HL-60 (cell line): Measurements from ENCODE around the gene NTN4.

ENCODE experiments used
- DNase-seq, 2 experiments: peaks; one replicate each; pipeline ENCODE4 v3.0.0-alpha.2; 2010 to 2020; ENCODE audit warnings: low read depth in 1 of 2, low spot score in 1 of 2
- H3K27ac ChIP-seq: fragments of 250-450 bp; sonication (Bioruptor Pico); replicated peaks from 2 replicates; pipeline ENCODE4 v1.5.1; 2020; ENCODE audit warnings: mild to moderate bottlenecking, moderate library complexity
- H3K27me3 ChIP-seq: fragments of 250-450 bp; sonication (Bioruptor Pico); 2 replicates; pipeline ENCODE4 v1.5.1; 2021; ENCODE audit warnings: mild to moderate bottlenecking, moderate library complexity; ENCODE audit not compliant: insufficient read depth, poor library complexity, severe bottlenecking
- H3K4me3 ChIP-seq: replicated peaks from 2 replicates; pipeline ENCODE4 v1.5.1; 2011; ENCODE audit warnings: mild to moderate bottlenecking, control low read depth, low read length; ENCODE audit not compliant: insufficient read depth
- CTCF ChIP-seq: IDR thresholded peaks from one replicate; pipeline ENCODE4 v1.5.1; 2011; ENCODE audit warnings: low read length, control low read depth, inconsistent platforms; ENCODE audit not compliant: insufficient read depth
- GABPA ChIP-seq: IDR thresholded peaks from 2 replicates; pipeline ENCODE4 v1.6.1; 2012; ENCODE audit warnings: low read depth
- POLR2AphosphoS5 ChIP-seq: IDR thresholded peaks from 2 replicates; pipeline ENCODE4 v1.6.1; 2012; ENCODE audit warnings: low read depth
- REST ChIP-seq: IDR thresholded peaks from 2 replicates; pipeline ENCODE4 v1.6.1; 2012; ENCODE audit warnings: low read depth; ENCODE audit not compliant: insufficient replicate concordance
- SPI1 ChIP-seq: IDR thresholded peaks from 2 replicates; pipeline ENCODE4 v1.6.1; 2012; ENCODE audit warnings: low read depth, mild to moderate bottlenecking, borderline replicate concordance

NTN4 gene

DNA sequence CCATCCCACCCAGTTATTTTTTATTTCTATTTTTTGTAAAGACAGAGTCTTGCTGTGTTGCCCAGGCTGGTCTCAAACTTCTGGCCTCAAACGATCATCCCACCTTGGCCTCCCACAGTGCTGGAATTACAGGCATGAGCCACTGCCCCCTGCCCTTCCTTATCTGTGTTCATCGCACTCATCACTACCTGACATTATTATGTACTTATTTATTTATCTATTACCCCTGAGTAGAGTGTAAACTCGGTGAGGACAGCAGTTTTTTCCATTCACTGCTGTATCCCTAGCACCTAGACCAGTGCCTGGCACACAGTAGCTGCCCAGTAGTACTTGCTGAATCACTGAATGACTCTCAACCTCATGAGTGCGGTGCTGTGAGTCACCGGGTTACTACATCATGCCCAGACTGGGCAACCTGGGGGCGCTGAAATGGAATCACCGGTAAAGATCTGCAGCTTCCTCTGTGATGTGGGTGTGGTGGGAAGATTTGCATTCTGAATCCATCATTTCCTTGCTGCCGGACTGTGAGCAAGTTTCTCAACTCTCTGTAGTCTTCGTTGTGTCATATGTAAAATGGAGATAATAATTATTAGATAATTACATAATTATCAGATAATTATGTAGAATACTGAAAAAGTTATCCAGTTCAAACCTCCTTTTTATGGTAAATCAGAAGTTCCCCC, 157.4 kb downstream of the NTN4 start:
- no peaks in the 10 kb centered on the region for H3K27me3 ChIP-seq
- H3K4me3 ChIP-seq, result no peak overlapping the region
- DNase-seq, result peak; percentile 9 to 25
- H3K27ac ChIP-seq, result no peak overlapping the region
- TF ChIP-seq CTCF (no peak), REST (no peak), POLR2AphosphoS5 (no peak), SPI1 (no peak), GABPA (no peak)

GRCh38 chr12:95630496-95630895, 160.1 kb downstream of the NTN4 start:
- DNase-seq, result no peak
- TF ChIP-seq POLR2AphosphoS5, result no peak
- no peak for TF ChIP-seq REST
- no peak for TF ChIP-seq SPI1
- no peak for TF ChIP-seq GABPA
- no peak for TF ChIP-seq CTCF
- Histone ChIP-seq H3K27me3 (no peaks in the 10 kb centered on the region), H3K4me3 (no peak overlapping the region), H3K27ac (no peak overlapping the region)

- no peak for DNase-seq
- H3K4me3 ChIP-seq, result no peak overlapping the region
- no peaks in the 10 kb centered on the region for H3K27me3 ChIP-seq
- TF ChIP-seq SPI1, result no peak
- TF ChIP-seq GABPA, result no peak
- no peak overlapping the region for H3K27ac ChIP-seq
These were observed 161.2 kb downstream of the NTN4 start for GRCh38 chr12:95629392-95629791.

DNA sequence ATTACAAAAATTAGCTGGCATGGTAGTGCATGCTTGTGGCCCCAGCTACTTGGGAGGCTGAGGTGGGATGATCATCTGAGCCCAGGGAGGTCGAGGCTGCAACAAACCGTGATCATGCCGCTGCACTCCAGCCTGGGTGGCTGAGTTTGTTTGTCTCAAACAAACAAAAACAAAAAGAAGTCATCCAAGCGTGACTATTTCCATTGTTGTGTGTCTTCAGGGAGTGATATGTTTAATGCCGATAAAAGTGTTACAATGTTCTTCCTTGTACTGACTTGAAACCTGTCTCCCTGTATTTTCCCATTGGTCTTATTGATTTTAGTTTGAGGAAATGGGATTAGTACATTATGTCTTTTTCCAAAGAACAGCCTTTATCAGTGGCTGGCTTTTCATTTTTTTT, 163.7 kb downstream of the NTN4 start:
- no peak overlapping the region for H3K27ac ChIP-seq
- H3K27me3 ChIP-seq, result no peaks in the 10 kb centered on the region
- H3K4me3 ChIP-seq, result no peak overlapping the region
- TF ChIP-seq POLR2AphosphoS5 (no peak), CTCF (no peak), REST (no peak), GABPA (no peak), SPI1 (no peak)
- no peak for DNase-seq
